ENCODE measurements around the gene LRRC8B.
"Not testable (repeated sequence)": the region's sequence is repeated elsewhere in the genome, so short reads cannot be mapped to it uniquely, and the experiment has no call there.

LRRC8B gene

DNA sequence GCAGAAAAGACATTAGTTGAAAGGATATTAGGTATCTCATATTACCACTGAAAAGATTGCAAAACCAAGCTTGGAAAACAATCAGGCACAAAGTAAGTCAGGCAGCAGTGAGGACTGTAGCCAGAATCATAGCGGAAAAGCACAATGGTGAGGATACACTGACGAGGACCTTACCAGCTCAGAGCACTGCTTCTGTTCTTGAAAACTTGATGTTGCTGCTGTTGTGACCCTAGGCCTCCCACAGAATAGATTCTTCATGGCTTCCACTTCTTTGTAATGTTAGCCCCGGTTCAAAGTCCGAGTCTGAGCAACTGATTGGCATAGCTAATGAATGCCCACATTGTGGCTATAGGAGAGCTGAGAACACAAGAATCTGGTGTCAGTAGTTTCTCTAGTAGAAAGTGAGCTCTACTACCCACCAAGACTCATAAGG, 63.1 kb downstream of the LRRC8B start:
- DNase-seq = no peak

DNA sequence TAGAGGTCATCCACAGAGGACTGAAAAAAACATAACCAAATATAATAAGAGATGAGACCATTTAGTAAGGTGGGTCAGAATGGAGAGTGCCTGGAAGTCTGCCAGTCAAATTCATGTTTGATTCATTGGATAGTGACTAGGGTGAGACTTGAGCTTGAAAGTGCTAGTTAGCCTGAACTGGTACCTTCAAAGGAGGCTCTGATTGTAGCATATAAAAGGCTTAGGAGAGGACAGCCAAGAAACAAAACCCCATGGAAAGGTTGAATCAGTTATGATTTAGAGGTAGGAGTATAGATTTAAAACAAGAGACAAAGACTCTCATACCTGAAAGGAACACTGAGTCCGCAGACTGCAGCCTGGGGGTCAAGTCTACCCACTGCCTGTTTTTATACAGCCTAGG, 63.9 kb downstream of the LRRC8B start:
- DNase-seq = no peak

DNA sequence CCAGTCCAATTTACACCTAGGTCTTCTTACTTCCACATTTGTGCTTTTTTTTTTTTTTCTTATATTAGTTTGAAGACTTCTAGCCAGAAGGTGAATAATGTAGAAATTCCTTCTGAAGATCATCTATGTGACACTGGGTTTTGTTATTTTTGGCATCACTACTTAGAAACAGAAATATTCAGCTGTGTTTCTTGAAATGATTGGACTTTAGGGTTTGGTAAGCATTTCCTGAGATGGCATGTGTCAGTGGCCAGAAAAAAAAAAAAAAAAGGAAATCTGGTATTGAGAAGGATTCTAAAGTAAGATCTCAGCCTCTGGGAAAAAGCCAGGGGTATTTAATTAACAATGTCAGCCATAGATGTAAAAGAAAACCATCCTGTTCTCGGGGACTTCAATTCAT, 64.9 kb downstream of the LRRC8B start:
- DNase-seq = no peak

DNA sequence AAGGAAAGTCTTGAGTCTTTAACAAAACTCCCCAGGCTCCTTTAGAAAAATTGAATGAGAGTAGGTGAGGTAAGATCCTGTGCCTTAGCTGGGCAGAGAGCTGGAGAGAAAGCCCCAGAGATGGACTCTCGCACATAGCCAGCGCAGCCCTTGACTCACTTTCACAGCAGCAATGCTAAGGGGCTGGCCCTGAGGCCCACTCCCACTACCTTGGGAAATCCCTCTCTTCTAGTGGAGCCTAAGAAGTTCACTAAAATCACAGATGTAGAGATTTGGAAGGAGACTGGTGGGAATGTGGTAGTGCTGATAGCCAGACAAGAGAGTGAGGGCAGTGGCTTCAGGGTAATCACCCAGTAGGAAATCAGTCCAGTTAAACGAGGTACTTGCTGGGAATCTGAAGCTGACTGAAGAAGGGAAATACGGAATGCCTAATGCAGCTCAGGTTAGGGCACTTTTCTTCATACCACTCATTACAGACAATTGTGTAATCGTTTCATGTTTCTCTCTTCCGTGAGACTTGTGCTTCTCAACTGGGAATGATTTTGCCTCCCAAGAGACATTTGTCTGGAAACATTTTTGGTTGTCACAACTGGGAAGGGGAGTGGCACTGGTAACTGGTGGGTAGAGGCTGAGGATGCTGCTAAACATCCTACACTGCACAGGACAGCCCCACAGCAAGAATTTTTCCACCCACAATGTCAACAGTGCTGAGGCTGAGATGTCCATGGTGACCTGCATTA, 65.9 kb downstream of the LRRC8B start:
- no peak for DNase-seq

DNA sequence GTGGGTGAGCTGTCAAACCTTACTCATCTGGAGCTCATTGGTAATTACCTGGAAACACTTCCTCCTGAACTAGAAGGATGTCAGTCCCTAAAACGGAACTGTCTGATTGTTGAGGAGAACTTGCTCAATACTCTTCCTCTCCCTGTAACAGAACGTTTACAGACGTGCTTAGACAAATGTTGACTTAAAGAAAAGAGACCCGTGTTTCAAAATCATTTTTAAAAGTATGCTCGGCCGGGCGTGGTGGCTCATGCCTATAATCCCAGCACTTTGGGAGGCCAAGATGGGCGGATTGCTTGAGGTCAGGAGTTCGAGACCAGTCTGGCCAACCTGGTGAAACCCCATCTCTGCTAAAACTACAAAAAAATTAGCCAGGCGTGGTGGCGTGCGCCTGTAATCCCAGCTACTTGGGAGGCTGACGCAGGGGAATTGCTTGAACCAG, 68.3 kb downstream of the LRRC8B start:
- DNase-seq = not testable (repeated sequence)

DNA sequence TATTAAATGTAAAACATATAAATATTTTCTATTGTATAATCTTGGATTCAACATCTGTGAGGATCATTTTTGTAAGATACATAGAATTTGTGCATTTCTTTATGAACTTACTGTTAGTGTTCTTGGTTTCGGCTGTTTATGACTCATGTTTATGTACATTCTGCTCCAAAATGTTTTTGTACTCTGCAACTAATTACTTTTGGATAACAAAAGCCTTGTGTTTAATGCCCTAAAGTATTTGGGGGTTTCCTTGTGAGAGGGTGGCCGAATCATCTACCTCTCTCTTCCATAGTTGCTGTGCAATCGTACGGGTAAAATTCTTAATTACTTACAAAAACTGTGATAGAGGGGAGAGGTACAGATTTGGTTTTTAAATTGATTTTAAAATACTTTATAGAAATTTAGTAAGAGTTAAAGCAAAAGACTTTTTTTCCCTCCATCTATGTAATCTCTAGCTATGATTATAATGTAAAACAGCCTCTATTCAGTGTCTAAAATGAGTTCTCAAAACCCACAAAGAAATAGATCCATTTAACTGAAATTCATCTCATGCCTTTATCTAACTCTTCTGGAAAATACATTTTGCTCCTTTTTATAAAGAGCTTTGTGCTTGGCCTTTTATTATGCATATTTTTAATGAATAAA, 69.6 kb downstream of the LRRC8B start:
- no peak for DNase-seq

DNA sequence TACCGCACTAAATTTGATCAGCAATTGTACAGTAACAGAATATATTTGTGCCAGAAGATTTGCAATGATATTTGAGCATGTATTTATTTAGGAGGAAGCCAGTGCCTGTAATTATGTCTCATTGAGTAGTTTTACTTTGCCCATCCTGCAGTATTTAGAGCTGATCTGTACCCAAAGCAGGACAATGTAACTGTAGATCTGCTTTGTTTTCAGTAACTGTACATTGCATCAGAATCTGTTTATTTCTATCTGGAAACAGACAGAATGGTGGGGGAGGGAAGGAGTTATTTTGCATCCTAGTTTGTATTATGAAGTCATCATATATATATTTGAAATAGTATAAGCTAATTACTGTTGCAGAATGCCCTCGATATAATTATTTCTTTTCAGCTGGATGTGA, 72.1 kb downstream of the LRRC8B start:
- DNase-seq = no peak

DNA sequence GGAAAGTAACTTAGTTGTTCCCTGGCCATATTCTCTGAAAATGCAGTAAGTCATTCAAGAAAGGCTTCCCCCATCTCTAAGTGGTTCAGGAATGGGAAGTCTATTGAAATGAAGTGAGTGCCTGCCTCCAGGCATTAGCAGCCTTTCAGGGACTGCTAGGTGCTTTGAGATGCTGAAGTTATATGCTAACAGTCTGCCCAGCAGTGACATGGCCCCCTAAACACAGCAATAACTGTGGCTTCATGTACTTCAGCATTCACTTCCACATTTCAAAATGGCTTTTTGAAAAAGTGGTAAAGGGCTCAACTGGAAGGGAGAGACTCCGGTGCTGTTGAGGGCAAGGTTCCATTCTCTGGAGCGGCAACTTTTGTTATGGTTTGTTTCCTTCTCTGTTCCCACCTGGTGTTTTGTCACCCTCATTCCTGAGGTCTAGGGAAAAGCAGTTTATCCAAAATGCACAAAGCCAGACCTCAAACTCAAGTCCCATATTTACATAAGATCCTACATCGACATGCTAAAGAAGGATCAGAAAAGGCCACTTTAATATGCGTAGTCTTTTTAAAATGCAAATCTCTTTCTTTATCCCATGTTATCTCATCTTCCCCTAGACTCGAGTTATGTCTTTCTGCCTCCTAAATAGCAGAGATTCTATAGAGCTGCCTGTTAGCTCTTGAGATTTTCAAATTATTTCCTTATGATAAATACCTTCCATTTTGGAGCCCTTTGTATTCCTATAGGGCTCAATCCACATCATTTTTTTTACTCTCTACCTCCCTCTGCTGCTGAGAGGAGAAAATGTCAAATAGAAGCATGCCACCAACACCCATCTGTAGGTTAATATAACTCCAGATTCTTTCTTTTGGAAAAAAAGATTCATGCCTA, 74.1 kb downstream of the LRRC8B start:
- DNase-seq = no peak

DNA sequence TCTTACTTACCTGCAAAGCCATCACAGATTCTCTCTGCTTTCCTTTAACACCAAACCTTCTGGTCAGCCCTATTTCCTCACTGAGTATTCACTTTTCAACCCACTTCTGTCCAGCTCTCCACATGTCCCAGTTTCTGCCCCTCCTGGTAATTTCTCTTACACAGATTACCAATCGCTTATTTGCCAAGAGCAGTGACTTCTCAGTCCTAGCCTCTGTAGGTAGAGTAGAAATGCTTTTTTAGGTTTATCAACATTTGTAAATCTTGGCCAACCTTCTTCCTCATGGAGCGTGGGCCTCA, 74.7 kb downstream of the LRRC8B start:
- DNase-seq = no peak

DNA sequence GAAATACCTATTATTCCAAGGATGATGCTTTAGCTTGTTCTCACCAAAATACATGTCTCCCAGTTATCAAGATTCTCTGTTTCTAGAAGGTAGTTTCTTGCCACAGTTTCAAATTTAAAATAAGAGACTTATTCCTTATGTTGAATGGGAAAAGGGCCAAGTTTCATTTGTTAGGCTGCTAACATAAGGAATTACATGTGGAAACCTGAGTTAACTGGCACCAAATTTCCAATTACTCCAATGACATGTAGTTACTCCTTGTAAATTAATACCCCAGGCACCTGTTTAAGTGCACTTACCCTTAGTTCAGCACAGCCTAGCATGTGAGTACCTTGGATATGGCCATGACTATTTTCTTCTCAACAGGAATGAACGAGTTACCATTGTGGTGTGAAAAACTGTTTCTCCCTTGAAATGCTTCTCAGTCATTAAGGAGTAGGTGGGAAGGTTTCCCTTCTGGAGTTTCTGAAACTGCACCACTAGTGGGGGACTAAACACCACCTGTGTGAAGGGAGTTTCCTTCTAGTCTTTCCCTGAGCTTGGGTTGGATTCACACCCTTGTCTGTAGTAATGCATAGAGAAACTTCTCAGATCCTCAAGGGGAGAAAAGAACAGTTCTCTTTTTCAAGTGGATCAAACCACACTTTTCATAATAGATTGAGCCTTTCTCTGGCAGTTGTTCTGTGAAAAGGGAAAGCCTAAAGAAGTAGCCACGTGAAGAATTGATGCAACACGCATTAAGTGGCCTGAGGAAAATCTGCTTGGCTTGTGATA, 76.0 kb downstream of the LRRC8B start:
- no peak for DNase-seq

DNA sequence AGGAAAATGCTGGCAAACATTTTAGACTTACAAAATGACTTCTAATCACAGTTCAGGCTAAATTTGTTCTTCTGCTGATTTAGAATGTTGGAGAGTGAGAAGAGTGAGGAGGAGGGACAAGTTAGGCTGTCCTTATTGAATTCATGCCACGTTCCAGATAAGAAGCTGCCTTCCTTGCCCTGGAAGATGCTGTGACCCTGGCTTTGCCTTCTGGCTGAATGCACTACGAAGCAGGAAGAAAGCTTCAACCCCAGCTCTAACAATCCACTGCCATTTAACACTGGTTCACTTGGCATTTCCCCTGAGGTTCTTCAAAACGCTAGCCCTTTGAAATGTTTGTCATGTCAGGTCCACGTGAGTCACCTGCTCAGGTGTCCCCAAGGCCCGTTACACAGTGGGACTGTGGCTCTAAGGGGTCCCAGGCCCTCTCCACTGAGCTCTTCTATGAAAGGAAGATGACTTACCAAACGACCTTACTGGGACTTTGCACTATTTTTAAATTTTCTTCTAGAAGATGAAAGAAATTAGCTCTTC, 78.3 kb downstream of the LRRC8B start:
- no peak for DNase-seq

DNA sequence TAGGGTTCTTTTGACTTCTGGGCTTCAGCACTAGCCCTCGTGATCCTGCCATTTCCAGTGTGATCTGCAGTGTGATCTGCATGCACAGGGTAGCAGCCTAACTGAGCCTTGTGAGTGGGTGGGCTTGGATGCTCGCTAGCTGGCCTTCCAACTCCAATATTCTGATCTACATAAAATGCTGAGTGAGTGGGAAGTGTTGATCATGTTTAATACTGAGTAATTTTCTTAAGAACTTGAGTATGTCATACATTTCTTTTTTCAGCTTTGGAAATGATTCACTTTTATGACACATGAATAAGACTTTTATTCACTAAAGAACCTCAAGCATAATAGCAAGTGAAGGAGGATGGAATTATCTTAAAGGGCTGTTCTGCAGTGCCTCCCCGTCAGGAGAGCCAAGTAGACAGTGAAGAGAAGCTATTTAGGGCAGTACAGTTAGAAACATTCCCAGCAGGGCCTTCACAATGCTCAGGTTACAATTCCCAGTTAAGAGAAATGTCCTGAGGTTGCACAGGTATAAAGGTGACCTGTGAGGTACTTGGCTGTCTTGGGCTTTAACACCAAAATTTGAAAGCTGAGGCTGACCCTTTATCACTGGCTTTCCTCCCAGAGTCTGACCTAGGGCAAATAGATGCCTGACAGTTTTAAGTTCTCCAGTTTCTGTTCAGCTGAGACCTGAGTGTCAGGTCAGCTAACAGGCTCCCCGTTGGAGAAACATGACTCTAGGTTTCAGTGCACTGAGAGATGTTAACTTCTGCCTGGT, 79.2 kb downstream of the LRRC8B start:
- no peak for DNase-seq

DNA sequence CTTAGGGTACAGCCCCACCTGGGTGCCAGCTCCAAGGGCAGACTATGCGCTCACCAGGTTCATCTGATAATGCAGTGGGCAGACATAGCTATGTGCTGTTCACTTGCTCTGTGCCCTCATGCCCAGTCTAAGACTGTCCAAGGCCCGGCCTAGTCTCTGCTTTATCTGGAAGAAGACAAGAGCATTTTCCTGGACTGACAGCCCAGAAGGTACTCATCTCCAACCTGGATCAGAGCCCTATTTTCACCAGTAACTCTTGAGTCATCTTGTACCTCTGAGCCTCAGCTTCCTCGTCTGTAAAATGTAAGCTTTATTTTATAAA, 79.7 kb downstream of the LRRC8B start:
- no peak for DNase-seq

DNA sequence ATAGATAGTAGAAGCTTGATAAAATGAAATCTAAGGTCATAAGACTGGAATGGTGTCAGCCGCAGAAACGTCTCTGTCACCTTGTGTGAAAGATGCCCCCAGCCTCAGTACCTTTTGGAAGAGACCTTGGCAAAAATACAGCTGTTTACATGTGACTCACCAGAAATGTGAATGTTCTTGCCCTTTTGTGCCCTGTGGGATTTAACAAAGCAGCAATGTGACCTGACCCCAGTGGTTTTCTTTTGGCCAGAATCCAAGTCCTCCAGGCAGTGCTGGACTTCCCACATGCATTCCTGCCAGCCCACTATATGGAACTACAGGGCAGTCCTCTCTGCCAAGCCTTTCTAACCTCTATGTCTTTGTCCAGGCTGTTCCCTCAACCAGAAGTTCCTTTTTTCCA, 81.1 kb downstream of the LRRC8B start:
- peak; percentile 44 for DNase-seq

DNA sequence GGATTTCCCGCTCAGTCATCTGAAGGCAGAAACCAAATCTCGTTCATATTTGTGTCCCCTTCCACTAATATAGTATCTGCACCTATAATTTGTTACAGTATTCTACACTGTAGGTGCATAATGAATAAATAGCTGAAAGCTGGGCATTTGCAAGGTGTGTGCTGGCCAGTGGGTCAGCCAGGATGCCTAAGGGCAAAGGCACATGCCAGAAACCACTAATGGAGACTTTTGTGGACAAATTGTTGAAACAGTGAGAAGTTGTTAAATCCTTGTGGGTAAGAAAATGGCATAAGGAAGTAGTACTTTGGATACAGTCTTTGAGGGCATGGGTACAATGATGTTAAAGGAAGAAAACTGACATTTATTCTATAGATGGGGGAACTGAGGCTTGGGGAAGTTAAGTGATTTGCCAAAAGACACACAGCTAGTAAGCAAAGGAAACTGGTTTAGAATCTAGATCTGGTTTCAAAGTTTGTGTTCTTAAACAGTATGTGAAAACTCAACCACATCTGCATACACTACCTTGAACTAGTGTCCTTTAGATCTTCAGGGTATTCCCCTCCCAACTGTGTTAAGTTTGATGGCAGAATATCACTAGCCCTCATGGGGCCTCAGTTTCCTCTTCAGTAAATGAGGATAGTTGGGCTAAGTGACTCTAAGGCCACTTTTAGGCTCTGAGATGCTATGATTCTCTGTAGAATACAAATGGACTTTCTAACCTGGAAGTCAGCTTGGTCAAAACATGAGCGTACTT, 81.8 kb downstream of the LRRC8B start:
- DNase-seq = no peak

DNA sequence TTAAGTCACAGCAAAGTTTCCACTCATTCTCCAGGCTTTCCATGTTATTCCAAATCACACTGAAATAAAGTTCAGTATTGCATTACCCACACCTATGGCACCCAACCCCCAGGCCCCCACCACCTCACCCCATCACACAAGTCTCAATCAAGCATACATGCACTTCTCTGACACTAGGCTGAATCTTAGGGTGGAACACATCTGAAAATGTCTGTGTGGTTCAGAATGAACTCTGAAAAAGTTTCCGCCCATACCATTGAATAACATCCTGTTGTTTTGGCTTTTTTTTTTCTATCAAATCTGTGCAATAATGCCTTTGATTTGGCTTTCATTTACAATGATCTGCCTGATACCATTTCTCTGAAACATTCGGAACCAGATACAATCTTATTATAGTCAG, 82.5 kb downstream of the LRRC8B start:
- no peak for DNase-seq

DNA sequence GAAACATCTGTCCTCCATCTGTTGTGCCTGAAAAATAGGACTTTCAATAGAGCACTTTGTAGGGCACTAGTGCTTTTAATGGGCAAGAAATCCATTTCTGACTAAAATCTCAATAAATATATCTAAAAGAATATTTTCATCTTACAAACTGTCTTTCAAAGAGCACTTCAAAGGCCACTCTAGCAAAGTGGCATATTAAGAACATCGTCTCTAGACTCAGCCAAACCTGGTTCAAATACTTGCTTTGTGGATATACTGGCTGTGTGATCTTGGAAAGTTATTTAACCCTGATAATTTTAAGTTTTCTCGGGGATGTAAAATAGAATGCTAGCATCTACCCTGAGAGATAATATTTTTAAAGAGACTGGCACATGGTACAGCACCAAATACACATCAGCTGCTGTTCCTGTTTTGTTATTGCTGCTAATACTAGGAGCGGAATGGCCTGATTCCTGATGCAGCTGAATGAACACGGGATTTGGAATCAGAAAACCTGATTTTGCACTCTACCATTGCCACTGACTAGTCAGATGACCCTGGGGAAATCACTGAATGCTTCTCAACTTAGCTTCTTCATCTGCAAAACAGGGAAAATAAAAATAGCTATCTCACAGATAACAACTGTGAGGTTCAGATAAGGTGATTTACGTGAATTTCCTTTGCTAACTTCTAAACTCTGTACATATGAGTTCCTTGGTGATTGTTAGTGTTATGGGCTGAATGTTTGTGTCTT, 83.1 kb downstream of the LRRC8B start:
- no peak for DNase-seq

DNA sequence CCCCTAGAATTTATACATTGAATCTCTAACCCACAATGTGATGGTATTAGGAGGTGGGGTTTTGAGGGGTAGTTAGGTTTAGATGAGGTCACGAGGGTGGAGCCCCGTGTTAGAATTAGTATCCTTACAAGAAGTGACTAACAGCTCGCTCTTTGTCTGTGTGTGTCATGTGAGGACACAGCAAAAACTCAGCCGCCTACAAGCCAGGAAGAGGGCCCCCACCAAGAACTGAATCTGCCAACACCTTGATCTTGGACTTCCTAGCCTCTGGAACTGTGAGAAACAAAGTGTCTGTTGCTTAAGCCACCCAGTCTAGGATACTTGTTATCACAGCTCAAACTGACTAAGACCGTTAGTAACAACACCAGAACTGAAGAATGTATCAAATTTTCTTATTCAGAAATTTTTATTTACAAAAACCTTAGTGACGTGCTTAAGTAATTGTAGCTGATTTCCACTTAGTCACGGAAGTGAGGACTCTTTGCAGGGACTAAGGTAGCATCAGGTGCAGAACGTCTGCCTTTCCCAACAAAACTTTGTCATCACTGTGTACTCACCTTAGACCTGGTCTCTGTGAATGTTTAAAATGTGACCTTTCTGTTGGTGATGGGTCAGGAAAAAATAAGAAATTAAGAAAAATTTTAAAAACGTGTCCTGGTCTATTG, 83.8 kb downstream of the LRRC8B start:
- DNase-seq = no peak

DNA sequence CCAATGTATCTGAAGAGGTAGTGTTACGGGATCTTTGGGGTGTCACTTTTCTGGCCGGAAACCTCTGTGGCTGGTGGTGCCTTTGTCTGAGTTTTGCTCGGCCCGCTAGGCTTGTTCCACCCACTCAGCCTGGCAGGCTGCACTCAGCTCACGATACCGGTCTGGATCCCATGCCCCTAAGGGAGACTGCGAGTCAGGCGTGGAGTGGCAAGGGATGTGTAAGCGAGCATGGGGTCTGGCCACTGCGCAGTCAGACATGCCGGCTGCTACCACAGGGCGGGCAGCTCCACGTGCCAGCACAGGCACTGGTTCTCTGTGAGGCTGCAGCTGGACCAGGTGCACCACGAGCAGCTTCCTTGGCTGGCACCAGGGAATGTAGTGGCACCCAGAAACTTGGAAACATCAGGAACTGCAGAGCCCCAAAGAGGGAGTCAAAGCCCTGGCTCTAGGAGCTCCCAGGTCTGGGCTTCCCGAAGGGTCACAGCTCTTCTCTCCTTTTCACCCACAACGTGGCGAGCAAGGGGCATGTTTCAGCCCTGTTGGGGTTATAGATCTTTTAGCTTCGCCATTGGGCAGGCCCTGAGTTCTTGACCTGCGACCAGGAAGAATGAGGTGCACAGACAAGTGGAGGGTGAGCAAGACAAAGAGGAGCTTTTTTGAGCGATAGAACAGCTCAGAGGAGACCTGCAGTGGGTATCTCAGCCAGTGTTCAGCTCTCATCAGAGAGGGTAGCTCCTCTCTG, 84.5 kb downstream of the LRRC8B start:
- DNase-seq = no peak

Measured in femur (tissue), 1 donor.